ENCODE measurements around the gene SMC5. TPM values are rescaled to one million over a fixed set of nuclear protein-coding genes. Genes with fewer than 3 reads are reported as not detected.

SMC5 gene
- total and polyA plus RNA-seq, 4 donors = 5.6 to 70.8 (median 10.3) TPM

DNA sequence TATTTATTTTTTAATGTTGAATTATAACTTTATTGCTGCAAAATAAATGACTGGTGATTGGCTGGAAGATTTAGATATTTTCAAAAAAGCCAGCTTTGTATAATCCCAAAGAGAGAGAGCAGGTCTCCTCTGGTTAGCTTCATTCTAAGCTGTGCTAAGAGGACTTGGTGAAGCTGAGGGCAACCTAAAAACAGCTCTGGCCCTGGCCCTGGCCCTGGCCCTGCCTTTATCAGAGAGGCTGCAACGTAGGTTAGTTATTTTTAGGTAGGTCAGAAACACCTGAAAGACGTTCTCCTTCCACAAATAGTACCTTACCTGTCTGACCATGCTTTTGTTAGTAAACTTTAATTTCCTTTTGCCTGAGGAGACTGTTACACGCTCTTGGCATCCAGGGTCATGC lies 97.0 kb downstream of the SMC5 start (continued):
- TF ChIP-seq, protein P1, sequence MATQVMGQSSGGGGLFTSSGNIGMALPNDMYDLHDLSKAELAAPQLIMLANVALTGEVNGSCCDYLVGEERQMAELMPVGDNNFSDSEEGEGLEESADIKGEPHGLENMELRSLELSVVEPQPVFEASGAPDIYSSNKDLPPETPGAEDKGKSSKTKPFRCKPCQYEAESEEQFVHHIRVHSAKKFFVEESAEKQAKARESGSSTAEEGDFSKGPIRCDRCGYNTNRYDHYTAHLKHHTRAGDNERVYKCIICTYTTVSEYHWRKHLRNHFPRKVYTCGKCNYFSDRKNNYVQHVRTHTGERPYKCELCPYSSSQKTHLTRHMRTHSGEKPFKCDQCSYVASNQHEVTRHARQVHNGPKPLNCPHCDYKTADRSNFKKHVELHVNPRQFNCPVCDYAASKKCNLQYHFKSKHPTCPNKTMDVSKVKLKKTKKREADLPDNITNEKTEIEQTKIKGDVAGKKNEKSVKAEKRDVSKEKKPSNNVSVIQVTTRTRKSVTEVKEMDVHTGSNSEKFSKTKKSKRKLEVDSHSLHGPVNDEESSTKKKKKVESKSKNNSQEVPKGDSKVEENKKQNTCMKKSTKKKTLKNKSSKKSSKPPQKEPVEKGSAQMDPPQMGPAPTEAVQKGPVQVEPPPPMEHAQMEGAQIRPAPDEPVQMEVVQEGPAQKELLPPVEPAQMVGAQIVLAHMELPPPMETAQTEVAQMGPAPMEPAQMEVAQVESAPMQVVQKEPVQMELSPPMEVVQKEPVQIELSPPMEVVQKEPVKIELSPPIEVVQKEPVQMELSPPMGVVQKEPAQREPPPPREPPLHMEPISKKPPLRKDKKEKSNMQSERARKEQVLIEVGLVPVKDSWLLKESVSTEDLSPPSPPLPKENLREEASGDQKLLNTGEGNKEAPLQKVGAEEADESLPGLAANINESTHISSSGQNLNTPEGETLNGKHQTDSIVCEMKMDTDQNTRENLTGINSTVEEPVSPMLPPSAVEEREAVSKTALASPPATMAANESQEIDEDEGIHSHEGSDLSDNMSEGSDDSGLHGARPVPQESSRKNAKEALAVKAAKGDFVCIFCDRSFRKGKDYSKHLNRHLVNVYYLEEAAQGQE (IDR thresholded peaks at IDR 0.05) = no peak

DNA sequence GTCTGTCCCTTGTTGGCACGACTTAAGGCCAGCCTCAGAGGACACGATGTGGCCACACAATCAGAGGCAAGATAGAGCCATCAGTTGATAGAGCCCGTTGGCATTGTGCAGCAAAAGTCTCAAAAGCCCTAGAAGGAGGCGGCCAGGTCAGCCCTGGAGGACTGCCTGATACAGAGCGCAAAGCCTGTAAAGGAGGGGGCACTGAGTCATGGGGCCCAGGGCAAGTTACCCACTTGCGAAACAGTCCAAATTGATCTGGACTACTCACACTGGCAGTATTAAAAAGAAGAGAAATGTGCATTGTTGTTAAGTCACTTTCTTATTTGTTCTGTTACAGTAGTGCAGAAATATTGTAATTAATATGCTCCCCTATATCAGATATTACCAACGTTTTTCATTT lies 104.2 kb downstream of the SMC5 start:
- H3K36me3 ChIP-seq (ENCODE audit: control insufficient read depth in 4 of 4, insufficient read depth in 3 of 4, low read depth in 1 of 4, low read length in 3 of 4) = no peaks in the 10 kb centered on the region
- no peak overlapping the region for H3K27ac ChIP-seq (ENCODE audit: low read depth in 1 of 2, low read length in 2 of 2)
- no peak overlapping the region for H3K9ac ChIP-seq (ENCODE audit: low read depth in 1 of 2, low read length in 2 of 2)
- no peak overlapping the region for H3K4me3 ChIP-seq (ENCODE audit: low read depth in 1 of 3, low read length in 3 of 3)
- H3K9me3 ChIP-seq (ENCODE audit: control insufficient read depth in 4 of 4, low read length in 3 of 4) = no peaks in the 10 kb centered on the region
- 89% methylated on average over 7 of the region's 7 CpGs for WGBS
- TF ChIP-seq SP1 (IDR thresholded peaks at IDR 0.05) (no peak), RXRA (IDR thresholded peaks at IDR 0.05) (no peak), FOXA1 (IDR thresholded peaks at IDR 0.05) (no peak), FOXA2 (IDR thresholded peaks at IDR 0.05) (no peak), YY1 (IDR thresholded peaks at IDR 0.05) (no peak), HNF4A (conservative IDR thresholded peaks at IDR 0.05) (no peak), NR2F2 (IDR thresholded peaks at IDR 0.05) (no peak), HNF4G (IDR thresholded peaks at IDR 0.05) (no peak), TAF1 (conservative IDR thresholded peaks at IDR 0.05) (no peak)
- TF ChIP-seq, protein P1 (IDR thresholded peaks at IDR 0.05) = no peak
- TF ChIP-seq, protein P2, sequence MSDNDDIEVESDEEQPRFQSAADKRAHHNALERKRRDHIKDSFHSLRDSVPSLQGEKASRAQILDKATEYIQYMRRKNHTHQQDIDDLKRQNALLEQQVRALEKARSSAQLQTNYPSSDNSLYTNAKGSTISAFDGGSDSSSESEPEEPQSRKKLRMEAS (IDR thresholded peaks at IDR 0.05) = no peak
- TF ChIP-seq, protein P3, sequence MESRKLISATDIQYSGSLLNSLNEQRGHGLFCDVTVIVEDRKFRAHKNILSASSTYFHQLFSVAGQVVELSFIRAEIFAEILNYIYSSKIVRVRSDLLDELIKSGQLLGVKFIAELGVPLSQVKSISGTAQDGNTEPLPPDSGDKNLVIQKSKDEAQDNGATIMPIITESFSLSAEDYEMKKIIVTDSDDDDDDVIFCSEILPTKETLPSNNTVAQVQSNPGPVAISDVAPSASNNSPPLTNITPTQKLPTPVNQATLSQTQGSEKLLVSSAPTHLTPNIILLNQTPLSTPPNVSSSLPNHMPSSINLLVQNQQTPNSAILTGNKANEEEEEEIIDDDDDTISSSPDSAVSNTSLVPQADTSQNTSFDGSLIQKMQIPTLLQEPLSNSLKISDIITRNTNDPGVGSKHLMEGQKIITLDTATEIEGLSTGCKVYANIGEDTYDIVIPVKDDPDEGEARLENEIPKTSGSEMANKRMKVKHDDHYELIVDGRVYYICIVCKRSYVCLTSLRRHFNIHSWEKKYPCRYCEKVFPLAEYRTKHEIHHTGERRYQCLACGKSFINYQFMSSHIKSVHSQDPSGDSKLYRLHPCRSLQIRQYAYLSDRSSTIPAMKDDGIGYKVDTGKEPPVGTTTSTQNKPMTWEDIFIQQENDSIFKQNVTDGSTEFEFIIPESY (IDR thresholded peaks at IDR 0.05) = no peak
- TF ChIP-seq, protein P4, sequence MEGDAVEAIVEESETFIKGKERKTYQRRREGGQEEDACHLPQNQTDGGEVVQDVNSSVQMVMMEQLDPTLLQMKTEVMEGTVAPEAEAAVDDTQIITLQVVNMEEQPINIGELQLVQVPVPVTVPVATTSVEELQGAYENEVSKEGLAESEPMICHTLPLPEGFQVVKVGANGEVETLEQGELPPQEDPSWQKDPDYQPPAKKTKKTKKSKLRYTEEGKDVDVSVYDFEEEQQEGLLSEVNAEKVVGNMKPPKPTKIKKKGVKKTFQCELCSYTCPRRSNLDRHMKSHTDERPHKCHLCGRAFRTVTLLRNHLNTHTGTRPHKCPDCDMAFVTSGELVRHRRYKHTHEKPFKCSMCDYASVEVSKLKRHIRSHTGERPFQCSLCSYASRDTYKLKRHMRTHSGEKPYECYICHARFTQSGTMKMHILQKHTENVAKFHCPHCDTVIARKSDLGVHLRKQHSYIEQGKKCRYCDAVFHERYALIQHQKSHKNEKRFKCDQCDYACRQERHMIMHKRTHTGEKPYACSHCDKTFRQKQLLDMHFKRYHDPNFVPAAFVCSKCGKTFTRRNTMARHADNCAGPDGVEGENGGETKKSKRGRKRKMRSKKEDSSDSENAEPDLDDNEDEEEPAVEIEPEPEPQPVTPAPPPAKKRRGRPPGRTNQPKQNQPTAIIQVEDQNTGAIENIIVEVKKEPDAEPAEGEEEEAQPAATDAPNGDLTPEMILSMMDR (IDR thresholded peaks at IDR 0.05; ENCODE audit: low read depth, low read length, missing input control) = no peak
- DNase-seq (ENCODE audit: low spot score) = no peak
- no peaks in the 10 kb centered on the region for H3K4me1 ChIP-seq (ENCODE audit: control insufficient read depth in 4 of 4, insufficient read depth in 4 of 4, low read length in 3 of 4)
- H3K27me3 ChIP-seq (ENCODE audit: control insufficient read depth in 4 of 4, insufficient read depth in 4 of 4, low read length in 3 of 4) = no peaks in the 10 kb centered on the region

Measured in liver (tissue), 9 donors.